ENCODE data around the gene LILRB1.
"Not testable (repeated sequence)": the region's sequence is repeated elsewhere in the genome, so short reads cannot be mapped to it uniquely, and the experiment has no call there.

The LILRB1 gene

DNA sequence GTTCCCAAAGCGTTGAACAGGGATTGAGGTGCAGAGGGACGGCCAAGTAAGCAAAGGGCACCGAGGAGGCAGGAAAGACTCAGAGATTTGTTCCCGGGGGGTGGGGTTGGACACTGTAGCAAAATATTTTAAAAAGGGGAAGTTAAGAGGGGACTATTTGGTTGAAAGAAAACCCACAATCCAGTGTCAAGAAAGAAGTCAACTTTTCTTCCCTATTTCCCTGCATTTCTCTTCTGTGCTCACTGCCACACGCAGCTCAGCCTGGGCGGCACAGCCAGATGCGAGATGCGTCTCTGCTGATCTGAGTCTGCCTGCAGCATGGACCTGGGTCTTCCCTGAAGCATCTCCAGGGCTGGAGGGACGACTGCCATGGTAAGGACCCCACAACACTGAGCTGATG is at the start of gene LILRB1:
Gene LILRB1 (plus strand): TSS at position 223 of the 400 bp plus-strand sequence. CDS start 590 bp downstream, outside the sequence.
- DNase-seq (ENCODE audit: low read depth in 2 of 2): not testable (repeated sequence)

DNA sequence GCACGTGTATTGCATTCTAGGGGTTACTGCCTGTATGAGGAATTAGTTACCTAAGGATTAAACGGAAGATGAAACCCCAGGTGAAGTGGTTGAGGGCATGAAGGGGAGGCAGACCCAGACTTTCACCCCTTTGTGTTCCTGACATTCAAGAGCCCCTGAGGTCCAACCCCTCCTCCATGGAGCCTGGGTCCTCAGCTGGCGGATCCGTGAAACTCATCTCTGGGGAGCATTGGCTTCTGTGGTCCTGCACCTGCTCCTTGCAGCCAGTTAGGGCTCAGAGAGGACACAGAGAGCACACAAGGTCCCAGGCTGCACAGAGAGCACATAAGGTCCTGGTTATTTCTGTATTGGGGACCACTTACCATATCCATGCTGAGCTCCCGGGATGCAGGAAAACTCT is 43.9 kb upstream of the LILRB1 start:
- no peak for DNase-seq (ENCODE audit: low read depth in 2 of 2)

DNA sequence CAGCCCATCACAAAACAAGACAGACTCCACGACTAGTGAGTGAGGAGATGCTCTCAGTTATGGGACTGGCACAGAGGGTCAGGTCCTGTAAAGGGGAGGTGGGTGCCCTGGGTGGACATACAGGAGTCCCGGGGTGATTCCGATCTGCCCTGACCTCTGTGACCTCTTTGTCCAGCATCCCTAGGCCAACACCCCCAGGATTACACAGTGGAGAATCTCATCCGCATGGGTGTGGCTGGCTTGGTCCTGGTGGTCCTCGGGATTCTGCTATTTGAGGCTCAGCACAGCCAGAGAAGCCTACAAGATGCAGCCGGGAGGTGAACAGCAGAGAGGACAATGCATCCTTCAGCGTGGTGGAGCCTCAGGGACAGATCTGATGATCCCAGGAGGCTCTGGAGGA is 43.3 kb upstream of the LILRB1 start:
- no peak for DNase-seq (ENCODE audit: low read depth in 2 of 2)

DNA sequence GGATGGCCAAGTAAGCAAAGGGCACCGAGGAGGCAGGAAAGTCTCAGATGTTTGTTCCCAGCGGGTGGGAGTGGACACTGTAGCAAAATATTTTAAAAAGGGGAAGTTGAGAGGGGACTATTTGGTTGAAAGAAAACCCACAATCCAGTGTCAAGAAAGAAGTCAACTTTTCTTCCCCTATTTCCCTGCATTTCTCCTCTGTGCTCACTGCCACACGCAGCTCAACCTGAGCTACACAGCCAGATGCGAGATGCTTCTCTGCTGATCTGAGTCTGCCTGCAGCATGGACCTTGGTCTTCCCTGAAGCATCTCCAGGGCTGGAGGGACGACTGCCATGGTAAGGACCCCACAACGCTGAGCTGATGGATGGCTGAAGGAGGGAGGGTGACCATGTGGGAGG is 36.8 kb upstream of the LILRB1 start, which contains the start of gene LILRA1:
Gene LILRA1 (plus strand): TSS at position 188 of the 400 bp plus-strand sequence. CDS start 613 bp downstream, outside the sequence.
- not testable (repeated sequence) for DNase-seq (ENCODE audit: low read depth in 2 of 2)

DNA sequence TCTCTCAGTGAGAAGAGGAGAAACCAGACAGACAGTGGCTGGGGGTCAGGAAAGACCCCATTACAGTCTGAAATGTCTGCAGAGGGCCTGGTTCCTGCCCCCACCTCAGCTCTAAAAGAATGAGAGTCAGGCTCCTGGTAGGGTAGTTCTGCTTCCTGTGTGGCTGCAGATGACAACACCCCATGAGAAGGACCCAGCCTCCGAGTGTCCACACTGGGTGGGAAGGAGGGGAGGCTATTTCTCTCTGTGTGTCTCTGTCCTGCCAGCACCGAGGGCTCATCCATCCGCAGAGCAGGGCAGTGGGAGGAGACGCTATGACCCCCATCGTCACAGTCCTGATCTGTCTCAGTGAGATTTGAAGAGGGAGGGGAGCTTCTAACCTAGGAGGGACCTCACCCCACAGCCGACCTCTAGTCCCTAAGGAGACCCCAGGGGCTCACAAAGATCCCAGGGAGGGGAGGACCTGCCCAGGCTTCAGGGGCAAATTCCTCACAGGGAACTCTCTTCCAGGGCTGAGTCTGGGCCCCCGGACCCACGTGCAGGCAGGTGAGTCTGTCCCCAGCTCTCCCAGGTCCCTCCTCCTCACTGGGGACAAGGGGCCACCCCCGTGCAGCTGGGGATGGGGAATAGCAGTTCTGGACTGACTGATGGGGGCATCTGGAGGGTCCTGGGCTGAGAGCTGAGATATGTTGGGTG is 36.2 kb upstream of the LILRB1 start:
- DNase-seq (ENCODE audit: low read depth in 2 of 2): not testable (repeated sequence)

DNA sequence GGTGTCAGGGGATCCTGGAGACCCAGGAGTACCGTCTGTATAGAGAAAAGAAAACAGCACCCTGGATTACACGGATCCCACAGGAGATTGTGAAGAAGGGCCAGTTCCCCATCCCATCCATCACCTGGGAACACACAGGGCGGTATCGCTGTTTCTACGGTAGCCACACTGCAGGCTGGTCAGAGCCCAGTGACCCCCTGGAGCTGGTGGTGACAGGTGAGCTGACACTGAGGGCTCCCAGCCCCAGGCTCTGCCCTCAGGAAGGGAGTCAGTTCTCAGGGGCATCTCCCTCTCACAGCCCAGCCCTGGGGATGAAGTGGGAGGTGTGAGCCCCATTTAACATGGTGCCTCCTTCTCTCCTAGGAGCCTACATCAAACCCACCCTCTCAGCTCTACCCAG is 35.5 kb upstream of the LILRB1 start:
- DNase-seq (ENCODE audit: low read depth in 2 of 2): no peak

DNA sequence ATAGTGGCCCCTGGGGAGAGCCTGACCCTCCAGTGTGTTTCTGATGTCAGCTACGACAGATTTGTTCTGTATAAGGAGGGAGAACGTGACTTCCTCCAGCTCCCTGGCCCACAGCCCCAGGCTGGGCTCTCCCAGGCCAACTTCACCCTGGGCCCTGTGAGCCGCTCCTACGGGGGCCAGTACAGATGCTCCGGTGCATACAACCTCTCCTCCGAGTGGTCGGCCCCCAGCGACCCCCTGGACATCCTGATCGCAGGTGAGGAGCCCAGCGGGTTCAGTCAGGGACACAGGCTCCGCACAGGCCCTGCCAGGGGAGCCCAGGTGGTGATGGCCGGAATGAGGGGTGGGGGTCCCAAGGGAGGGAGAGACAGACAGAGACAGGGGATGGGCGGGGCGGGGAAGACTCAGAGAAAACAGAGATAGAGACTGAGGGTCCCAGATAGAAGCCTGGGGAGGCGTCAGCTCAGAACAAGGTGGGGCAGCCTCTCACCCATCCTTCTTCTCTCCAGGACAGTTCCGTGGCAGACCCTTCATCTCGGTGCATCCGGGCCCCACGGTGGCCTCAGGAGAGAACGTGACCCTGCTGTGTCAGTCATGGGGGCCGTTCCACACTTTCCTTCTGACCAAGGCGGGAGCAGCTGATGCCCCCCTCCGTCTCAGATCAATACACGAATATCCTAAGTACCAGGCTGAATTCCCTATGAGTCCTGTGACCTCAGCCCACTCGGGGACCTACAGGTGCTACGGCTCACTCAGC is 34.4 kb upstream of the LILRB1 start:
- DNase-seq (ENCODE audit: low read depth in 2 of 2): not testable (repeated sequence)

DNA sequence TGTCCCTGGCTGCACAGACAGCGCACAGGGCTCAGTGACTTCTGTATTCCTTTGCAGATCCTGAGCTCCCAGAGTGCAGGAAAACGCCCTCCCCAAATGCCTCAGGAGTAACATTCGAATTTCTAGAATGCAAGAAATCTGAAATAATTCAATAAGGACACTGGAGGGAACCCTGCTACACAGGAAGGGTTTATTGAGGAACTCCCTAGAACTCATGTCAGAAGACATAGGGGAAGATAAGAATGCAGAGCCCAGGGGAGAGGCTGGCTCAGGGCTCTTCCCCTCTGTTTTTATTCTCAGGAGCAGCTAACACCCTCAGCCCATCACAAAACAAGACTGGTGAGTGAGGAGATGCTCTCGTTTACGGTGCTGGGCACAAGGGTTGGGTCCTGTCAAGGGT is 30.1 kb upstream of the LILRB1 start:
- no peak for DNase-seq (ENCODE audit: low read depth in 2 of 2)

DNA sequence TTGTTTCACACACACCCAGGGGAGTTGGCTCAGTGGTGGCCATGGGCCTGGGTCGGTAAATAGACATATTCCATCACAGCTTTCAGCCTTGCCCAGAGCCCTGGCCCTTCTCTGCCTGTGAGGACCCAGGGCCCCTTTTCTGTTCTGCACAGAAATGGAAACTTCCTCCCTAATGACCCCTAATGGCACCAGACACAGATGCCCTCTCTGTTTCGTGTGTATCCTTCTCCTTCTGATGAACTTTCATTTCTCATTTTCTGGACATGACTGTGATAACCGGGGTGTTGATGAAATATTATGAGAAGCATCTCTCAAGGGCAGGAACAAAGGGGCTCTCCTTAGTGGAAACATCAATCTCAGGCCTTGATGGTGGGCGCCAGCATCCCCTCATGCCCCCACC is 24.1 kb upstream of the LILRB1 start:
- no peak for DNase-seq (ENCODE audit: low read depth in 2 of 2)

DNA sequence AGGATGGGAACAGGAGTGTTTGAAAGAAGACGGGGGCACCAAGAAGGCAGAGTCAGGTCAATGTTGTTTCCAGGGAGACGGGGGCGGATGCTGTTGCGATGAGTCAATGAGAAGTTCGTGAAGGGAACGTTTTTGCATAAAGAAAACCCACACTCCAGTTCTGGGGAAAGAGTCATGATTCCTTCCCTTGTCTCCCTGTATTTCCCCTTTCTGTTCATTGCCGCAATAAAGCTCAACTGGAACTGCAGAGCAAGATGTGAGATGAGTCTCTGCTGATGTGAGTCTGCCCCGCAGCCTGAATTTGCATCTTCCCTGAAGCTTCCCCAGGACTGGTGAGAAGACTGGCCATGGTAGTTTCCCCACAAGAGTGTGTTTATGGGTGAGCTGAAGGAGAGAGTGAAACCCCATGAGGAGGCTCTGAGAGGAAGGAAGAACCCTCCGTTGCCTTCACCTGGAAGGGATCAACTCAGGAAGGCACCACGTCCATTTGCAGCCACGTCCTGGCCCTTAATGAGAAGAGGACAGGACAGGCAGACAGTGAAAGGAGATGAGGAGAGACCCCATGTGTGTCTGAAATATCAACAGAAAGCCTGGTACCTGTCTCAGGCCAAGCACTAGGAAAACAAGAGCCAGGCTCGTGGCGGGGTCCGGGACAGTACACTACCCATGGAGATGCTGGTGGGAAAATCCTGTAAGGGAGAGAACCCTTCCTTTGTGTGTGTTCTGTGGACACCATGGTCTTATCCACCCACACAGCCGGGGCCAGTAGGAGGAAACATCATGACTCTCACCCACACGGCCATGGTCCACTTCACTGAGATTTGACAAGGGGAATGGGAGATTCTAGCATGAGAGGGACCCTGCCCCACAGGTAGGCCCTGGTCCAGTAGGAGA is 23.1 kb upstream of the LILRB1 start:
- DNase-seq (ENCODE audit: low read depth in 2 of 2): no peak

DNA sequence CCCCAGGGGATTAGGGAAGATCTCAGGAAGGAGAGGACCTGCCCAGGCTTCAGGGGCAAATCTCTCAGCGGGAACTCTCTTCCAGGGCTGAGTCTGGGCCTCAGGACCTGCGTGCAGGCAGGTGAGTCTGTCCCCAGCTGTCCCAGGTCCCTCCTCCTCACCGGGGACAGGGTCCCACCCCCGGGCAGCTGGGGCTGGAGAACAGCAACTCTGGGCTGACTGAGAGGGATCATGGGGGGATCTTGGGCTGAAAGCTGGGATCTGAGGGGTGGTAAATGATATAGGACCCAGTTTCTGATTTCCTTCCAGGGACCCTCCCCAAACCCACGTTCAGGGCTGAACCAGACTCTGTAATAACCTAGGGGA is 22.5 kb upstream of the LILRB1 start:
- no peak for DNase-seq (ENCODE audit: low read depth in 2 of 2)

DNA sequence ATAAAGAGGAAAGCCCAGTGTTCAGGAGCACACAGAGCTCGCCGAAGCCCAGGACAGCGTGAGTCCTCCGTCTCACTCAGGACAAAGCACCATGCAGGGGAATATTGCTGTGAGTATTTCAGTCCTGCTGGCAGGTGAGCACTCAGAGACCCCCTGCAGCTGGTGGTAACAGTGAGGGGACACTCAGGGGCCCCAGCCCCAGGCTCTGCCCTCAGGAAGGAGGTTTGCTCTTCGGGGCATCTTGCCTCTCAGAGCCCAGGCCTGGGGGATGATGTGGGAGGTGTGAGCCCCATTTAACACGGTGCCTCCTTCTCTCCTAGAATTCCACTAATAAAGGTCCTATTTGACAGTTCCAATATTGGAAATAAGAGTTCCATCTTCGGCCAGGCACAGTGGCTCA is 22.1 kb upstream of the LILRB1 start:
- DNase-seq (ENCODE audit: low read depth in 2 of 2): no peak

DNA sequence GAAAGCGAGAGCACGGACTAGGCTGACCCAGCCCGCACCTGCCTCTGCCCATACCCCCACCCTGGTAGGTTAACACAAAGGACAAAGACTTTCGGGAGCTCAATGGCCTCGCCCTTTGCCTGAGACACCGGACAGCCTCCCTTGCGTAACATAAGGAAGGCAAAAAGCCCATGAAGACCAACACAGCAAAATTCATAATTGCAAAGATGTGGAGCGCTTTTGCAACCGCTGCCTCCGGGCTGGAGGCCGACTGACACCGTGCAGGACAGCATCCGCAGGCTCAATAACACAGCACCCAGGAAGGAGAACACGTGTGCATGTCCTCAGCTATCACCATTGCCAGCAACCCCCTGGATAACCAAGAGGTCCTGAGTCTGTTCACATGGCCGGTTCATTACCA is 21.5 kb upstream of the LILRB1 start:
- DNase-seq (ENCODE audit: low read depth in 2 of 2): no peak

DNA sequence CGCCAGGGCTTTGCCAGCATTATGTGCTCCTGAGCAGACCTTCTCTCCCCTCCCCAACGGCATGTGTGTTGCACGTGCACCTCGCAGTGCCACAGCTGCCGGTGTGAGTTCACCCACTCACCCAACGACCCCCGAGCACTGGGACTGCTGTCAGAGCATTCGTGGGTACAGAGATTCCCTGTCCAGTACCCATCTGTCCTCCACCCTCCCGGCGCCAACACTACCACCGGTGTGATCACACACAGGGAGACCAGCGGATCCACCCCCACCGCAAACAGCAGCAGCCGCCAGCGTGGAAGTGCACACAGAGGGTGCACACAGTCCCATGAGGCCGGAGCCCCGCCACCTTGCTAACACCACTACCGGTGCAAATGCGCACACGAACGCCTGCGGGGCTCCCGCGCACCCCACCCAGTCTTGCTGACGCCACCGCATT is 20.9 kb upstream of the LILRB1 start:
- no peak for DNase-seq (ENCODE audit: low read depth in 2 of 2)

DNA sequence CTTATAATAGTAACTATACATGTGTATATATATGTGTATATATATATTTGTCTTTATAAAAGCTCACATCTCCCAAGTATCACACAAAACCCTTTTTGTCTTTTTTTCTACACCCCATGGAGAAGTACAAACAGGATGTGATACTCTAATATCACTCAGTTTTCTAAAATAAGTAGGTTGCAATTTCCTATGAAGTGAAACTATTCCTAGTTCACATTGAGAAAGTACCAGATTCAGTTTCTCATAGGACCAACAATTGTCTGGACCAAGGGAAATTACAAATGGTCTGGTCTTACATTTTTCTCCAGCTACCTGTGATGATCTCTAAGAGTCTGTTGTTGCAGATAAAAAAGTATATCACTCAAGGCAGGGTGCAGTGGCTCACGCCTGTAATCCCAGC is 17.9 kb upstream of the LILRB1 start:
- DNase-seq (ENCODE audit: low read depth in 2 of 2): no peak

DNA sequence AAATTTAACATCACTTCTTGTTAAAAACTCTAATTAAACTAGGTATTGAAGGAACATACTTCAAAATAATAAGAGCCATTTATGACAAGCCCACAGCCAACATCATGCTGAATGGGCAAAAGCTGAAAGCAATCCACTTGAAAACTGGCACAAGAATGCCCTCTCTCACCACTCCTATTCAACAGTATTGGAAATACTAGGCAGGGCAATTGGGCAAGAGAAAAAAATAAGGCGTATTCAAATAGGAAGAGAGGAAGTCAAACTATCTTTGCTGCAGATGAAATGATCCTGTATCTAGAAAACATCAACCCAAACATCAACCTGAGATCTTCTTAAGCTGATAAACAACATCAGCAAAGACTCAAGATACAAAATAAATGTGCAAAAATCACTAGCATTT is 15.6 kb upstream of the LILRB1 start:
- DNase-seq (ENCODE audit: low read depth in 2 of 2): no peak

DNA sequence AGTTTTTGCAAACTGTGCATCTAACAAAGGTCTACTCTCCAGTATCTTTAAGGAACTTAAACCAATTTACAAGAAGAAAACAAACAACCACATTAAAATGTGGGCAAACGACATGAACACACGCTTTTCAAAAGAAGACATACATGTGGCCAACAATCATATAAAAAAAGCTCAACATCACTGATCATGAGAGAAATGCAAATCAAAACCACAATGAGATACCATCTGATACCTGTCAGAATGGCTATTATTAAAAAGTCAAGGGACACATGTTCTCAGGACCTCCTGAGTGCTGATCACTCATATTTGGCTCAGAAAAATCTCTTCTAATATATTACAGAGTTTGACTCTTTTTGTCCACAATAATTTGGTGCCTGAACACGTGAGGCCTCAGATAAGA is 14.2 kb upstream of the LILRB1 start:
- no peak for DNase-seq (ENCODE audit: low read depth in 2 of 2)

DNA sequence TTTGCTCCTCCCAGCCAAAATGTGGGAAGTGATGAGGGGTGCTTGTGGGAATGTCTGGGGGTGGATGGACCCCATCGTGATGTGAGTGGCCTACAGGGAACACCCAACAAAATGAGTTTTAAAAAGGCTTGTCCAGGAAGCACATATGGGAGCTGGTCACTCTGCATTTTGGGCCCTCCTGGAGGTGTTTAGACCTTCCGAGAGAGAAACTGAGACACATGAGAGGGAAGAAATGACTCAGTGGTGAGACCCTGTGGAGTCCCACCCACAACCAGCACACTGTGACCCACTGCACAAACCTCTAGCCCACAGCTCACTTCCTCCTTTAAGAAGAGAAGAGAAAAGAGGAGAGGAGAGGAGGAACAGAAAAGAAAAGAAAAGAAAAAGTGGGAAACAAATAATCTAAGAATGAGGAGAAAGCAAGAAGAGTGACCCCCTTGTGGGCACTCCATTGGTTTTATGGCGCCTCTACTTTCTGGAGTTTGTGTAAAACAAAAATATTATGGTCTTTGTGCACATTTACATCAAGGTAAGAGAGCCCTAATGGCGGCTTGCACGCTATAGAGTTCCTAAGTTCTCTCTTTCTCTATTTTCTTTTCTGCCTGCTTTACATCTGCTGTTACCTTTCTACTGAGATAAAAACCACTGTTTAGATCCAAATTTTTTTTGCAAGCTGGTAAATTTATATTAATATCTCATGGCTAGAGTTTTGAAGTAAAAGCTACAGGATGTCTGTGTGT is 13.3 kb upstream of the LILRB1 start:
- no peak for DNase-seq (ENCODE audit: low read depth in 2 of 2)

DNA sequence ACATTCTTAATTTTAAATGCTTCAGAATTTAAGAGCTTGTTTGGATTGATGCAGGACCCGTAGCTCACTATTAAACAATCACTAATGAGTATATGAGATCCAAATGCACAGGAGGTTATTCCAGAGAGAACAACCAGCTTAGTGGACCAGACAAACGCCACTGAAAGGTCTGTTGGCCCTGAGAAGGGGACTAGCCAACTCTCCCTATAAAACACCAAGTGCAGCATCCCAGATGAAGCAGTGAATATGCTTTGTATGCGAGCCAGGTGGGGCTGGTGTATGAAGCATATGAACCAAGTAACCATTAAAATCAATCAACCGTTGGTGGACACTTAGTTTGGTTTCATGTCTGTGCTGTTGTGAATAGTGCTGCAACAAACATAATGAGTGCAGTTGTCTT is 9.8 kb upstream of the LILRB1 start:
- no peak for DNase-seq (ENCODE audit: low read depth in 2 of 2)

DNA sequence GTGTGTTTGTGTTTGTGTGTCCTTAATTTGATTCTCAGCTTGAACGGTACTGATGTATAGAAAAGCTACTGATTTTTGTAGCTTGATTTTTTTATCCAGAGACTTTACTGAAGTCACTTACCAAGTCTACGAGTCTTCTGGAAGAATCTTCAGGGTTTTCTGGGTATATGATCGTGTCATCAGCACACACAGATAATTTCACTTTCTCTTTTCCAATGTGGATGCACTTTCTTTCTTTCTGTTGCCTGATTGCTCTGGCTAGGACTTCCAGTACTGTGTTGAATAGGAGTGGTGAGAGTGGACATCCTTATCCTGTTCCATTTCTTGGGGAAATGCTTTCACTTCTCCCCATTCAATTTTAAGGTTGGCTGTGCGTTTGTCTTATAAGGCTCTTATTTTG is 7.9 kb upstream of the LILRB1 start:
- no peak for DNase-seq (ENCODE audit: low read depth in 2 of 2)

DNA sequence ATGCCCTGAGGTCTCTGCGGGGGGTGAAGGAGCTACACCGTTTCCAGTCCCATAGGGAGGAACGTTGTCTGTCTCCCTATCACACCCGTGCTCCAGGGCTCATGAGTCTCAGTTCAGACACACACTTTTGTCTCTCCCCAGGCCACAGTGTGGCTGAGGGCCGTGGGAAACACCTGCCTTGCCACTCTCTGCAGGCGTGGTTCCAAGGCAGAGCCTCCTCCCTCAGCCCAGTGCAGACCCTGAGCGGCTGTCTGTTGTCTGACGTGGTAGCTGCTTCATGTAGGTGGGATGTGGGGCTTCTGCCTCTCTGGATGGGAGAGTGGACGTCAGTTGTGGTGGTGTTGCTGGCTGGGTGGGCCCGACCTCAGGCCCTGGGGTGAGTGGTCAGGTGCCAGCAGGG is 6.0 kb upstream of the LILRB1 start:
- DNase-seq (ENCODE audit: low read depth in 2 of 2): not testable (repeated sequence)

Measured in stimulated activated CD8-positive, alpha-beta memory T cell treated with anti-CD3 and anti-CD28 coated beads, Interleukin-2, amount 100 ng/mL, for 1 hour (primary cell).